K562 (cell line): Measurements from ENCODE around the gene MGAT5. TPM values are rescaled to one million over a fixed set of nuclear protein-coding genes. Genes with fewer than 3 reads are reported as not detected.
A peak's percentile ranks its signal among the peaks of the same experiment; 100 is the strongest.

Experiments
- ATAC-seq: fragments of 200-7000 bp; cut with Tn5 transposase; 3 replicates; pipeline ENCODE4 v1.9.1; 2020; ENCODE audit warnings: moderate library complexity
- BruUV-seq: library from RNA; stranded (reverse); fragments of 400-500 nt; replicated peaks from 2 replicates; lab custom pipeline; 2021; lab: Mats Ljungman, UMichigan
- CTCF ChIA-PET: fragments of 300-600 bp; formaldehyde crosslinking; extraction: SDS; loops from one replicate; lab custom pipeline; 2021; ENCODE audit warnings: low intra/inter-chr PET ratio; lab: Yijun Ruan, JAX
- POLR2A ChIA-PET: fragments of 300-600, 350-650 bp; sonication (Branson Sonifier 250); formaldehyde crosslinking; extraction: SDS; loops from one replicate; lab custom pipeline; 2021; ENCODE audit warnings: antibody characterized with exemption, inconsistent platforms; lab: Yijun Ruan, JAX
- DNase-seq, 4 experiments: peaks; one replicate each; pipeline versions ENCODE4 v3.0.0 to v3.0.0-alpha.2; 2011 to 2018; ENCODE audit warnings: low spot score in 3 of 4, mixed read lengths in 3 of 4; ENCODE audit errors: extremely low read depth in 1 of 4
- FAIRE-seq: peaks from 2 replicates; lab custom pipeline; 2011; peaks lifted over from hg19 to GRCh38; lab: Jason Lieb, UNC
- H2AFZ ChIP-seq: 2 replicates; pipeline ENCODE4 v1.6.0; 2011; ENCODE audit warnings: low read depth, low read length, control low read depth, inconsistent platforms
- H3K27ac ChIP-seq: fragments of 200-600 bp; 3 replicates; pipeline ENCODE4 v1.8.0; 2011; ENCODE audit warnings: low read depth, mild to moderate bottlenecking, control low read depth, inconsistent platforms, low read length, moderate library complexity, mixed read lengths; ENCODE audit errors: extremely low read depth
- H3K27me3 ChIP-seq, 2 experiments: fragments of 300-600 bp in 1 of 2; 2 replicates in 1 of 2; 3 replicates in 1 of 2; pipeline versions ENCODE4 v1.6.0 to v1.8.0; 2011; ENCODE audit warnings: inconsistent platforms in 2 of 2, low read length in 2 of 2, mild to moderate bottlenecking in 1 of 2, mixed read lengths in 1 of 2, moderate library complexity in 1 of 2; ENCODE audit not compliant: control insufficient read depth in 2 of 2, insufficient read depth in 2 of 2
- H3K36me3 ChIP-seq: fragments of 300-600 bp; 3 replicates; pipeline ENCODE4 v1.8.0; 2011; ENCODE audit warnings: mild to moderate bottlenecking, low read length, inconsistent platforms; ENCODE audit not compliant: control insufficient read depth, insufficient read depth
- H3K4me1 ChIP-seq, 2 experiments: fragments of 200-600 bp in 1 of 2; replicated peaks in 1 of 2; 2 replicates in 1 of 2; 3 replicates in 1 of 2; pipeline versions ENCODE4 v1.5.1 to v1.8.0; 2011; ENCODE audit warnings: inconsistent platforms in 2 of 2, low read length in 2 of 2, mild to moderate bottlenecking in 1 of 2, mixed read lengths in 1 of 2, moderate library complexity in 1 of 2; ENCODE audit not compliant: control insufficient read depth in 2 of 2, insufficient read depth in 2 of 2
- H3K4me2 ChIP-seq: 2 replicates; pipeline ENCODE4 v1.6.1; 2011; ENCODE audit warnings: low read length, control low read depth, inconsistent platforms, mixed read lengths; ENCODE audit not compliant: insufficient read depth
- H3K4me3 ChIP-seq: fragments of 200-600 bp; sonication (generic), shearing (Covaris generic); 2 replicates; pipeline ENCODE4 v1.5.1; 2016; ENCODE audit warnings: control low read depth, inconsistent platforms
- H3K79me2 ChIP-seq: fragments of 200-600 bp; 3 replicates; pipeline ENCODE4 v1.8.0; 2011; ENCODE audit warnings: low read length, inconsistent platforms; ENCODE audit not compliant: control insufficient read depth, insufficient read depth
- H3K9ac ChIP-seq, 2 experiments: 2 replicates each; pipeline versions ENCODE4 v1.6.0 to v1.6.1; 2011; ENCODE audit warnings: low read depth in 2 of 2, low read length in 2 of 2, control low read depth in 1 of 2, inconsistent platforms in 1 of 2, mild to moderate bottlenecking in 1 of 2, mixed read lengths in 1 of 2; ENCODE audit not compliant: insufficient read depth in 1 of 2
- H3K9me1 ChIP-seq: one replicate; pipeline ENCODE4 v1.6.0; 2011; ENCODE audit warnings: inconsistent platforms, mild to moderate bottlenecking, low read length, moderate library complexity; ENCODE audit not compliant: control insufficient read depth, insufficient read depth
- H3K9me3 ChIP-seq: replicated peaks from 2 replicates; pipeline ENCODE4 v1.5.1; 2011; ENCODE audit warnings: low read depth, low read length, inconsistent platforms; ENCODE audit not compliant: control insufficient read depth, insufficient read depth
- H4K20me1 ChIP-seq: replicated peaks from 2 replicates; pipeline ENCODE4 v1.6.1; 2011; ENCODE audit warnings: low read length, inconsistent platforms, mixed read lengths; ENCODE audit not compliant: control insufficient read depth, insufficient read depth
- ESRRA ChIP-seq: fragments of 450-650 bp; IDR thresholded peaks from 2 replicates; pipeline ENCODE4 v1.6.1; 2014; ENCODE audit warnings: low read depth, mild to moderate bottlenecking, moderate library complexity, borderline replicate concordance
- UBTF ChIP-seq, 2 experiments: IDR thresholded peaks; 2 replicates each; pipeline ENCODE4 v1.6.1; 2012; ENCODE audit warnings: improper control_type of control experiment in 2 of 2, low read depth in 2 of 2, low read length in 2 of 2, borderline replicate concordance in 1 of 2
- WGBS: fragments of 100-300 bp; shearing (Covaris generic); methylation state at CpG from one replicate; pipeline ENCODE4 v1.1.6; 2016; ENCODE audit warnings: low coverage, mixed read lengths; ENCODE audit not compliant: insufficient coverage; ENCODE audit errors: missing lambda C conversion rate; 5-methylcytosine and 5-hydroxymethylcytosine counted together
- in situ Hi-C: fragments of 300-500 bp; cut with MboI; formaldehyde crosslinking; loops from 4 replicates; pipeline ENCODE4 v1.15.0; 2018; ENCODE audit warnings: inconsistent platforms, mixed read lengths
- intact Hi-C: fragments of 100-400 bp; cut with micrococcal nuclease; formaldehyde crosslinking; loops from 2 replicates; pipeline ENCODE4 v1.14.2; 2022
- polyA plus RNA-seq, 8 experiments: library from polyadenylated mRNA; depleted of rRNA in 4 of 8; stranded (reverse) in 5 of 8; unstranded in 3 of 8; fragments of >200 nt; fragmentation: Nextera tagmentation in 2 of 8; fragmentation: Illumina TruSeq in 1 of 8; extraction: Ambion mirVana in 2 of 8; extraction: Trizol in 1 of 8; gene quantifications; 2 replicates each; pipeline versions ENCODE4 v1.2.1 to v1.2.3, GENCODE V29; 2011 to 2014; ENCODE audit warnings: inconsistent platforms in 1 of 8, missing spikeins in 1 of 8
- total RNA-seq, 7 experiments: library from RNA; depleted of rRNA in 6 of 7; stranded (reverse); fragments of >200 nt in 6 of 7; fragmentation: Illumina TruSeq in 2 of 7; extraction: Trizol in 2 of 7; gene quantifications; 2 replicates each; pipeline versions ENCODE4 v1.2.1 to v1.2.3, GENCODE V29; 2011 to 2021; ENCODE audit warnings: low replicate concordance in 1 of 7

The MGAT5 gene
- total and polyA plus RNA-seq, 9 of the 15 experiments (the other 6 are each of a cell fraction or from before 2014, with no cell fraction given) = 1.6 to 18.6 (median 11.1) TPM

GRCh38 chr2:134261398-134262131 lies 7.7 kb downstream of the MGAT5 start:
- CTCF ChIA-PET = no interaction called here
- H3K9me1 ChIP-seq = no peaks in the 10 kb centered on the region
- no peak for FAIRE-seq
- H3K9ac ChIP-seq = no peak overlapping the region
- POLR2A ChIA-PET = interaction anchor here (0.6 to 1.1 kb wide), 3 partner anchors 12 to 43 kb away, joined by 3 to 4 read pairs (median 4); no protein-coding TSS in a partner anchor
- no peaks in the 10 kb centered on the region for H3K79me2 ChIP-seq
- H3K27ac ChIP-seq = no peak overlapping the region
- H4K20me1 ChIP-seq = no peaks in the 10 kb centered on the region; the same call in 1 of the 2 replicates
- no peaks in the 10 kb centered on the region for H3K9me3 ChIP-seq
- no peaks in the 10 kb centered on the region for H3K27me3 ChIP-seq
- intact Hi-C loops = no loop called here
- BruUV-seq = no TSS peak
- ATAC-seq = no peak
- DNase-seq = no peak
- H3K4me1 ChIP-seq = no peaks in the 10 kb centered on the region
- WGBS = 64% methylated on average over 6 of the region's 6 CpGs
- H3K4me2 ChIP-seq = no peak overlapping the region
- no peak overlapping the region for H3K4me3 ChIP-seq
- TF ChIP-seq ESRRA (peak; percentile 75), UBTF (IDR thresholded peaks at IDR 0.05; ENCODE audit: borderline replicate concordance in 1 of 2, low read depth in 2 of 2, low read length in 2 of 2) (no peak)
- in situ Hi-C loops = no loop called here
- no peak overlapping the region for H2AFZ ChIP-seq
- no peaks in the 10 kb centered on the region for H3K36me3 ChIP-seq
